Coronary artery (tissue), 2 donors: ENCODE data around the gene ANKFY1.

Experiments used
- DNase-seq: peaks from one replicate; pipeline ENCODE4 v3.0.0-alpha.2; 2017; ENCODE audit warnings: low spot score
- H3K27ac ChIP-seq, 2 donors: fragments of 200-600 bp; sonication (generic); one replicate each; pipeline ENCODE4 v1.5.1; 2016 to 2019
- H3K4me3 ChIP-seq: fragments of 200-600 bp; sonication (generic); 2 replicates; pipeline ENCODE4 v1.5.1; 2016; ENCODE audit warnings: mild to moderate bottlenecking, moderate library complexity
- TF ChIP-seq, protein P1 (sequence below): fragments of 200-600 bp; sonication (generic); IDR thresholded peaks from one replicate; pipeline ENCODE4 v1.5.1; 2019; ENCODE audit warnings: antibody characterized with exemption

Gene ANKFY1

DNA sequence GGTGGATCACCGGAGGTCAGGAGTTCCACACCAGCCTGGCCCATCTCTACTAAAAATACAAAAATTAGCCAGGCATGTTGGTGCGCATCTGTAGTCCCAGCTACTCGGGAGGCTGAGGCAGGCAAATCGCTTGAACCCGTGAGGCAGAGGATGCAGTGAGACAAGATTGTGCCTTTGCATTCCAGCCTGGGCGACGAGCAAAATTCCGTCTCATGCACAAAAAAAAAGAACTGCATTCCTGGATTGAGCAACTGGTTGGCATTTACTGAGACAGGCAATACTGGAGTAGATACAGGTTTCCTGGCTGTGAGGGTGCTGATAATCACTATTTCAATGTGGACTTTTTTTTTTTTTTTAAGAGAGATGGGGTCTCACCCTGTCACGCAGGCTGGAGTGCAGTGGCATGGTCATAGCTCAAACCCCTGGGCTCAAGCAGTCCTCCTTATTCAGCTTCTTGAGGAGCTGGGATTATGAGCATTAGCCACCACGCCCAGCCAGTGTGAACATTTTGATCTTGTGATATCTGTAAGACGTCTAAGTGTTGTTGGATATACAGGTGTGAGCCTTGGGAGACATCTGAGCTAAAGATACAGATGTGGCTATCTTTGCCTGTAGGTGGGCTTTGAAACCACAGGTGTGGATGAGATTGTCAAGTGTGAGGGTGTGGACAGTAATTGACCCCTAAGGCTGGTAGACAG, 115.0 kb downstream of the ANKFY1 start:
- no peak for DNase-seq
- H3K27ac ChIP-seq = no peak overlapping the region
- TF ChIP-seq, protein P1, sequence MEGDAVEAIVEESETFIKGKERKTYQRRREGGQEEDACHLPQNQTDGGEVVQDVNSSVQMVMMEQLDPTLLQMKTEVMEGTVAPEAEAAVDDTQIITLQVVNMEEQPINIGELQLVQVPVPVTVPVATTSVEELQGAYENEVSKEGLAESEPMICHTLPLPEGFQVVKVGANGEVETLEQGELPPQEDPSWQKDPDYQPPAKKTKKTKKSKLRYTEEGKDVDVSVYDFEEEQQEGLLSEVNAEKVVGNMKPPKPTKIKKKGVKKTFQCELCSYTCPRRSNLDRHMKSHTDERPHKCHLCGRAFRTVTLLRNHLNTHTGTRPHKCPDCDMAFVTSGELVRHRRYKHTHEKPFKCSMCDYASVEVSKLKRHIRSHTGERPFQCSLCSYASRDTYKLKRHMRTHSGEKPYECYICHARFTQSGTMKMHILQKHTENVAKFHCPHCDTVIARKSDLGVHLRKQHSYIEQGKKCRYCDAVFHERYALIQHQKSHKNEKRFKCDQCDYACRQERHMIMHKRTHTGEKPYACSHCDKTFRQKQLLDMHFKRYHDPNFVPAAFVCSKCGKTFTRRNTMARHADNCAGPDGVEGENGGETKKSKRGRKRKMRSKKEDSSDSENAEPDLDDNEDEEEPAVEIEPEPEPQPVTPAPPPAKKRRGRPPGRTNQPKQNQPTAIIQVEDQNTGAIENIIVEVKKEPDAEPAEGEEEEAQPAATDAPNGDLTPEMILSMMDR = no peak

DNA sequence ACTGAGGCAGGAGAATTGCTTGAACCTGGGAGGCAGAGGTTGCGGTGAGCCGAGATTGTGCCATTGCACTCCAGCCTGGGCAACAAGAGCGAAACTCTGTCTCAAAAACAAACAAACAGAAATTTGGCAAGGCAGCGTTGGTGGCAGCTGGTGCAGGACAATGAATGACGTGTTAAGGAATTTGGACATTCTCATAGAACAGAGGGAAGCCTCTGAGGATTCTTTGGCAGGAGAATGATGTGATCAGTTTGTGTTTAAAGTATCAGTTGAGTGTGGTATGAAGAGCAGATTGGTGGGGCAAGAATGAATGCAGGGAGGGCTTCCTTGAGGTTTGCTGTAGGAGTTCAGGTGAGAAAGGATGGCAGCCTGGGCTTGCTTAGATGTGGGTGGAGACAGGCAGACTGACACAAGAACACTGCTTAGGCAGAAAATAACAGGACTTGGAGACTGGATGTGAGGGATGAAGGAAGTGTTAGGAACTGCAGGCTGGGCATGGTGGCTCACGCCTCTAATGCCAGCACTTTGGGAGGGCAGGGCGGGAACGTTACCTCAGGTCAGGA, 115.9 kb downstream of the ANKFY1 start:
- H3K27ac ChIP-seq = no peak overlapping the region
- no peak for DNase-seq
- TF ChIP-seq, protein P1 = no peak
- no peak overlapping the region for H3K4me3 ChIP-seq

More for the DNA sequence above, 115.0 kb downstream of the ANKFY1 start:
- no peak overlapping the region for H3K4me3 ChIP-seq

- DNase-seq = no peak
- H3K4me3 ChIP-seq = no peak overlapping the region
- TF ChIP-seq, protein P1 = no peak
- no peak overlapping the region for H3K27ac ChIP-seq
Measured at GRCh38 chr17:4146641-4147040, 117.1 kb downstream of the ANKFY1 start.

DNA sequence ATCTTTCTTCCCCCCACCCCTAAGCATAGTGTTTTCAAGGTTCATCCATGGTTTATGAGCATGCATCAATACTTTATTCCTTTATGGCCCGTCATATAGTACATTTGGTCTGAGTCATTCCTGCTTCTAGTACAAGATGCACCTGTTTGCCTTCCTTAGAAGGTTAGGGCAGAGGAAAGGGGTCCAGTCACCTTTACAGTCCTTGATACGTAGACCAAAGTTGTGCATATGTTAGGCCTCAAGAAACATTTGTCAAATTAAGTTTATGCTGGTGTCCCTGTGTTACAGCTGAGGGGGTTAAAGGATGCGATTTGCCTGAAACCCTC, 119.4 kb downstream of the ANKFY1 start:
- peak overlapping the region; percentile 87 for H3K4me3 ChIP-seq
- TF ChIP-seq, protein P1 = no peak
- peak overlapping the region; percentile 98 to 100 for H3K27ac ChIP-seq
- DNase-seq = no peak

DNA sequence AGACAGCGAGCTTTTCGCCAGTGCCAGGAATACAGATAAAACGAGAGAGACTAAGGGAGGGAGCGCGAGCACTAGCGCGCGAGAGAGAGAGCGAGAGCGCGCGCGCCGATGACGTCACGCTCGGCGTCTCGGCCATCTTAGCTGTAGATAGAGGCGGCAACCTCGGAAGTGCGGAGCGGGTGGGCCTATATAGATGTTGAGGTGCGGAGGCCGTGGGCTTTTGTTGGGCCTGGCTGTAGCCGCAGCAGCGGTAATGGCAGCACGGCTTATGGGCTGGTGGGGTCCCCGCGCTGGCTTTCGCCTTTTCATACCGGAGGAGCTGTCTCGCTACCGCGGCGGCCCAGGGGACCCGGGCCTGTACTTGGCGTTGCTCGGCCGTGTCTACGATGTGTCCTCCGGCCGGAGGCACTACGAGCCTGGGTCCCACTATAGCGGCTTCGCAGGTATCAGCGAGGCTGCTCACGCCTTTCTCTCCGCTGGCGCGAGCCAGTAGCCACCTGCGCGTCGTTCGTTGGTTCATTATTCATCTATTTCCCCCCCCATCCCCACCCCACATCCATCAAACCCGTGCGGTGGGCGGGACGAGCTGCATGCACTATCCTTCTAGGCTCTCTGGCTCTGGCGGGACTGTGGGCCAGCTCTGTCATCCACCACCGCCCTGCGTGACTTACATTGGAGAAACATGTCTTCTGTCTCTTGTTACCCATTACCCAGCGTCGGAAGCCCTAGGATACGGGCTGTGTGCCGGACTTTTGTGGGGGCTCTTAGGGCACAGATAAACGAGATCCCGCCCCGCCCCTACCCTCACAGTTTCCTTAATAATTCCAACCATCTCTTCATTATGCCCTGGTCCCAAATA, 120.0 kb downstream of the ANKFY1 start:
- H3K27ac ChIP-seq = peak overlapping the region; percentile 98 to 100
- TF ChIP-seq, protein P1 = no peak
- DNase-seq = peak; percentile 91

DNA sequence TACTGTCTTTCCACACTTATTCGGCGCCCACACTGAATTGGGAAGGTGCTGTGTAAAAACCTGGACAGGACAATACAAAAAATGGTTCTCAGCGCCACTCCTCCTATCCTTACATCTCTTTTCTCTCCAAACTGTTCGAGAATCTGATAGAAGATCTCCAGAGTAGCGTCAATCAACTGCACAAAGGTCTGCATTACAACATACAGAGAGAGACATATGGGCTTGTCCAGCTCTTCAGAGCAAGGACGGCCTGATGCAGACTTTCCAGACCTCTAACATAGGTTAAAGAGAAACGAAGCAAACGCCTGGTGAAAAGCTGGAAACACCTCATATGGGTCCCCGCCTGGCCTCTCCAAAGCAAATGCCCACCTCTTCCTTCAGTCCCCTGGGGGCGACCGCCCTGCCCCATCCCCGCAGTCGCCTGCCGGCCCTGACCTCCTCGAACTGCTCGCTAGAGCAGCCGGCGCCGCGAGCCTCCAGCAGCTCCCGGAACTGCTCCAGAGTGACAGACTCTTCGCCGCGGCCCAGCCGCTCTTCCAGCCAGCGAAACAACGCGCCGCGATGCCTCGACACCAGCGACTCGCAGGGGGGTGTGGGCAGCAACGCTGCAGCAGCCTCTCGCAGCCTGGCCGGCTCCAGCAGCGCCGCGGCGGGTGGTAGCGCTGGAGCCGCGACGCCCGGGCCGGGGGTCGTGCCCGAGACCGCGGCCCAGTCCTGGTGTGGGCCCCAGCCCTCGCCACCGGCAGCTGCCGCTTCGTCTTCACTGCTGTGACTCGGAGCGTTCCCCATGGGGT, 121.5 kb downstream of the ANKFY1 start:
- TF ChIP-seq, protein P1 = no peak
- Histone ChIP-seq H3K4me3 (peak overlapping the region; percentile 87), H3K27ac (peak overlapping the region; percentile 98 to 100)
- peak; percentile 81 for DNase-seq

More for the DNA sequence above, 120.0 kb downstream of the ANKFY1 start:
- peak overlapping the region; percentile 87 for H3K4me3 ChIP-seq
